ENCODE measurements around the gene HS6ST1. TPM values are rescaled to one million over a fixed set of nuclear protein-coding genes. Genes with fewer than 3 reads are reported as not detected.
A peak's percentile ranks its signal among the peaks of the same experiment; 100 is the strongest.
"Not testable (repeated sequence)": the region's sequence is repeated elsewhere in the genome, so short reads cannot be mapped to it uniquely, and the experiment has no call there.

The HS6ST1 gene
- polyA plus RNA-seq, 3 donors, result 91.3 to 101 (median 92.9) TPM

DNA sequence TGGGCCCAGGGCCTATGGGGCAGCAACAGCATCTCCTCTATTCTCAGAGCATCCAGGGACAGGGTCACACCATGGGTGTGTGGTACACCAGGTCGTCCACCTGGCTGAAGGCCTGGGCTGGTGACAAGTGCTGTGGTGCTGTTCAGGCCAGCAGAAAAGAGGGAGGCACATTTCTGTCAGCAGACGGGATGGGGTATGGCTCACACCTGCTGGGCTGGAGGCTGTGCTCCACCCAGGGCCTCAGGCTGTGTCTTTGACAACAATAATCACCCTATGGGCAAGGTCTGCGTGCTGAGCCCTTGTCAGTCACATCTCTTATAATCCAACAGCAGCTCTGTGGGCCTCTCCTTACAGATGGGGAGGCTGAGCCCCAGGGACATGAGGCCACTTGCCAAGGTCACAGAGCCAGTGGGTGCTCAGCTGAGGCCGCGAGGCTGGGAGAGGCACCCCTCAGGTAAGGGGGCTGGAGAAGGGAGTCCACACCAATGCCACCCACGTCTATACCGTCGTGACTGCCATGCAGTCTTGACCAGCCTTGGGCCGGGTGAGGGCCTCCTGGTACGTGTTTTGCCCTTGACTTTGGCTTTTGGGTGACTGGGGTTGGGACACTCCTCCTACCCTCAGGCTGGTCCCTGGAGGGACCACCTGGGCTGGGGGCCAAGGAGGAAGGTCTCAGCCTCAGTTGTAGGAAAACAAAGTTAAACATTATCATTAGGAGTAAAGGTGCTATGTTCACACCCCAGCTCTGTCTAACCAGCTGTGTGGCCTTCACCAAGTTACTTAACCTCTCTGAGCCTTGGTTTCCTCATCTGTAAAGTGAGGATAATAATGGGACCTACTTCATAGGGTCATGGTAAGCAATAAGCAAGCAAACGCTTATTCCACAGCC lies 5.6 kb upstream of the HS6ST1 start:
- no peak for DNase-seq

DNA sequence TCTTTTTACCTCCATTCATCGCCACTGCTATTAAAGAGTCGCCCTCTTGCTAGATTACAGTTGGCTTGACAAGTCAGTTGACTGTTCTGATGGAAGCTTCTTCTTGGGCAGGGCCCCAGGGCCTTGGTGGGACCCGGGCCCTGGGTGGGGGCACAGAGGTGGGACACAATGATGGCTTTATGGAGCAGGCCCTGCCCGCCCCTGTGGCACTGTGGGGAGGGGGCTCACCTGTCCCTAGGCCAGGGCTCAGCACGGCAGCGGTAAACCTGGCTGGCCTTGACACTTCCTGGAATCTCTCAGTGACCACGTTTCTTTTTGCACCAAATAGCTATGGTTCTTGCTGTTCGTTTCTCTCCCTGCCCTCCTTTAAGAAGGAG lies 4.9 kb upstream of the HS6ST1 start:
- no peak for DNase-seq

DNA sequence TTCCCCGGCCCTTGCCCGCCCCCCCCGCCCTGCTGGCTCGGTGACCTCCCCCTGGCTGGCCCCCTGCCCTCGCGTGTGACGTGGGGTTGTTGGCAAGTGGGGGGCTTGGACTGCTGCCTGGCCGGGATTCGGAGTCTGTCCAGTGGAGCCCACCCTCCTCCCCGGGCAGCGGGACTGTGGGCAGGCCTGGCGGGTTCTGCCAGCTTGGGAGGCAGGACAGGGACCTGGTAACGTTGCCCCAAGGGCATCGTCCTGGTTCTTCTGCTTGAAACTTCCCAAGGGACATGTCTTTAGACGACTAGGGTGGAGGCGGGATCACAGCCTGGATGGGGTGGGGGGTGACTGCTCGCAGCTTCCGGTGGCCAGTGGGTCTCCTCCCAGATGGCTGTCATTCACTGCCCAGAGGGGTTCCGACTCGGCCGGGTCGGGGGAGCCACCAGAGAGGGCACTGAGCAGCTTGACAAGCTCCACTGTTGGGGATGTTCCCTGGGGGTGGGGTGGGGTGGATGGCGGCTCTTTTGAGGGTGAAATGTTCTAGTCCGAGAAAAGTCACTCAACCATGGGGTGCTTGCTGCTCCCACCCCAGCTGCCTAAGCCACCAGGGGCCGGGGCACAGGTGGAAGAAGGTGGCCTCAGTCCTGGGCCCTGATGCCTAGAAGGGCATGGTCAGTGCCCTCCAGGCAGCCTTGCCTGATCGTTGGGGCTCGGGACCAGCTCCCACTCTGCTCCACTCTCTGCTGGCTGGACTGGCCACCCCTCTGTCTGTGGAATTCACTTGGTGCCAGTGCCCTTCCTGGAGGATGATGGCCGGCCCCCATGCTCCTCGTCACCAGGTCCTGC lies 4.3 kb upstream of the HS6ST1 start:
- DNase-seq, result no peak

DNA sequence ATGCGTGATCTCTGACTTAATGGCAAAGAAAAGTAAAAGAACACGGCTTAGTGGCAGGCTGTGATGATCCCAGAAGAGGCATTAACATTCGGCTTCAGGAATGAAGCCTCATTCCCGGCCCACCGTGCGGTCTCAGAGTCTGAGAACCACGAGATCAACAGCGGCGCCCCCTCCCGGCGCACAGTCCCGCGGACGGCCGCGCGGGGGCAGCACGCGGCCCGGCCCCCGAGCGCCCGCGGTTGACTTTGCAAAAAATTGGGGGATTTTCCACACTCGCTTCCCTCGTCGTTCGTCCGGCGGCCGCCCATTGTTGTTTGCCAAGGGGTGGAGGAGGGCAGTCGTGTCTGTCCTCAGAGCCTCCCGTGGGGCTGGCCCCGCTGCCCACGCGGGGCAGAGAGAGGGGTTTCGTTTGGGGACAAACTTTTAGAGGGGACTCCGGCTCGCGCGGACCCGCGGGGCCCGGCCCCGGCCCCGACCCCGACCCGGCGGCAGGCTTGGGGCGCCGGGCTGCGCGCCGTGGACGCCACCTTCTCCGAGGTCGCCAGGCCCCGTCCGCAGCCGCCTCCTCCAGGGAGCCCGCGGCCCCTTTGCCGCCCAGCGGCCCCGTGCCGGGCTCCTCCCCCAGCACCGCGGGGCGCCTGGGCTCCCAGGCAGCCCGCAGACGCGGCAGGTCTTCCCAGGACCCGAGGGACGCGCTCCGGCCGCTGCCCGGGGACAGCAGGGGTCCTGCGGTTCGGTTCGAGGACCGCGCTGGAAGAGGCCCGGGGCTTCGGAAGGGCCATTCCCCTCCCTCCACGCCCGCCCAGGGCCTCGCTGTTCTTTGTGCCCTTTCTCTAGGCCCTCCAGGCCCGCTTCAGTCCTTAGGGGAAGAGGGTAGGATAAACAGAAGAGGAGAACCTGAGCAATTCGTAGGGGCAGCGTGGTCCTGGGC lies 3.4 kb upstream of the HS6ST1 start:
- DNase-seq, result peak; percentile 90

DNA sequence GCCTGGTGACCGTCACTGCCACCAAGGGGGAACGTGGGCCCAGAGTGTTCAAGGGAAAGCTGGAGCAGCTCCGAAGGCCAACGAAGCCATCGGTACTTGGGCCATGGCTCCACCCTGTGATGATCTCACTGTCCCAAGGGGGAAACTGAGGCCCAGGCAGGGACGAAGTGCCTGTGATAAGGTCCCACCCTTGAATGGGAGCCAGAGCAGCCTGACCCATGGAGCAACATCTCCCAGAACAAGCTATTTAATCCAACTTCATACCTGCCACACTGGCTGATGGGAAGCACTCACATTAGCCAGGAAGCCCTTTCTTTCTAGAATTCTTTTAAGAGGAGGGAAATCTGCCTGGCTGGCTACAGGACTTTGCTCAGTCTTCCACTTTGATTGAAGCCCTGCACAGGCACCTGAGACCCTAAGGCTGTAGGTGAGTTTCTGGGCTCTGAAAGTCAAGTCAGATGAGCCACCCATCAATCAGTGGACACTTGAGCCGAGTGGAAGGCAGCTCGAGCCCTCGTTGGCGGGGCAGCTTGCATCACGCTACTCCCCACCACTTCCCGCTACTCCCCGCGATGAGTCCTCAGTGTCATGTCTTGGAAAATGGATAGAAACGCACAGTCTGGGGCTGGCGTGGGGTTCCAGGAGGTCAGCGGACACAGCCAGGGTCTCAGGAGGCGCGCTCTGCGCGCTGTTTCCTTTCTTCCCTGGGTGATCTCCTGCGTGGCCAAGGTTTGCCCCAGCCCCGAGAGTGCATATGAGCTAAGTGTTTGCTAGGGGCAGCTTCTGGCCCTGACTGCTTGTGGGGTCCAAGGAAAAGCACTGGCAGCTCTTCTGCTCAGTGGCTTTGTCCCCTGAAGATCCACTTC lies 2.5 kb upstream of the HS6ST1 start:
- DNase-seq, result no peak

DNA sequence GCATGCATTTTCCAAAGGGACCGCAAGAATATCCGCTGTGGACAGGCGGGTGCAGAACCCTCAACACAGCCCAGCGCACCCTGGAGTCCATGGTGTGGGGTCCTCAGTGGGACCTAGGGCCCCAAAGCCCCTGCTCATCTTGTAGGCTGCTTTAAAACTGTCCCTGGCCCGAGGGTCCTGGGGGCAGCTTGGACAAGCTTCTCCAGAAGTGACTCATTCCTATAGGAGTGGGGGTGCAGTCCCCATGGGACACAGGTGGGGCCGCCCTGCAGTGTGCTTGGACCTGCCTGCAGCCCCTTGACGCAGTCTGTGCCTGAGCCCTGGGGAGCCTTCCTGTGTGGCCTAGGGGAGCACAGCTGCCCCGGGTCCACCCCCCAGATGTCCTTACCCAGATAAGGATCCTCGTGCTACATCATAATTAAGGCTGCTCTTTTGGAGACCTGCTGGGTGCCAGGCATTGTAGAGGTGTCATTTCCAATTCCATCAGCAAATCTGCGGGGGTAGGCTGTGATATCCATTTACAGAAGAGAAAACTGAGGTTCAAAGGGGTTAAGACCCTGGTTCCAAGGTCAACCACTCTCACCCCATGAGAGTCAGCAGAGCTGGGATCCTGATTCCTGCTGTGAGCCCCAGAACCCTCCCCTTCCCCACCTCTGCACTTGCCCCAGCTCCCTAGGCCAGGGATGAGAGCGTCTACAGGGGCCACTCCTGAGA lies 1.7 kb upstream of the HS6ST1 start:
- no peak for DNase-seq

DNA sequence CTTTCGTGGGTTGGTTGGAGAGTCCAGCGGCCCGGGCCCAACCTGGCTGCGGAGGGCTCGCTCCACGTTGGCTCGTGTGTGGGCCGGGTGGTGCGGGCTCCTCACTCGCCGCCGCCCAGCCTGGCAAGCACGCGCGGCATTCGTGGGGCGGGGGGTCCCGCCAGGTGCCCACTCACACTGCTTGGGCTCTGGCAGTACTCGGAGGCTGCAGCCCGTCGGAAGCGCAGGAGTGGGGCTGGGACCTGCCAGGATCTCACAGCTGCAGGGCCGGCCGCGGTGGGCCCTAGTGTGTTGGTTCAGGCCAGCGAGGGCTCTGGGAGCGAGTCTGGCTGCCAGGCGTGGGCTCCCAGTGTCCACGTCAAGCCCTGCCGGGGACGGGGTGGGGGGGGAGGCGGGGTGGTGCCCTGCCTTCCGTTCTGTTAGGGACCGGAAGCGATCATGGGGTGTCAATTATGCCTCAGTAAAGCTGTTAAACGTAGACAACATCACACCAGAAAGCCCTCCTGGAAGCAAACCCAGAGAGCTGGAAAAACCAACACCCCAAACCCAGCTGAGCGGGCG lies 1.0 kb upstream of the HS6ST1 start:
- no peak for DNase-seq

DNA sequence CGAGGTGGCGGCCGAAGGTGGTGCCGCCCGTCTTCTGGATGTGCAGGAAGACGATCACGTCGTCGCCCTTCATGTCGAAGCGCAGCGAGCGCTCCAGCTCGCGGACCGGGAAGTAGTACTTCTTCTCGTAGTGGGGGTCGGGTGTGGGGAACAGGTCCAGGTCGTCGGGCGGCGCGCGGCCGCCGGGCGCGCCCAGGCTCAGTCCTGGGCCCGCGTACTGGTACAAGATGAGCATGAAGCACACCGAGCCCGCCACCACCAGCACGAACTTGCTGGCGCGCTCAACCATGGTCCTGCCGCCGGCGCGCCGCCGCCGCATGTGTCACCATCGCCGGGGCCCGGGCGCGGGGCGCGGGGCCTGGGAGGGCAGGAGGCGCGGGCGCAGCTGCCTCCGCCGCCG lies 423 bp downstream of the HS6ST1 start:
- DNase-seq, result not testable (repeated sequence)

DNA sequence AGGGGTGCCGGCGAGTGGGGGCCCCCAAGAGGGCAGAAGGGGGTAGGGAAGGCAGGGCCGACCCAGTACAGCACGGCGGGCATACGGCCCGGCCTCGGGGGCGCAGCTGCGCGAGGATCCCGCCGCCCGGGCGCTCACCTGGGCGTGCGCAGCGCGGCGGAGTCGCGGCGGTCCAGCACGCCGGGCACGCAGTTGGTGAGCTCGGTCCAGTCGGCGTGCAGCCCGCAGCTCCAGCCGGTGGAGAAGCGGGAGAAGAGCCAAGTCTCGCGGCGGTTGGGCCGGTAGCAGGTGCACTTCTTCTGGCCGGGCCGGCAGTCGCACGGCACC lies 806 bp downstream of the HS6ST1 start:
- DNase-seq, result not testable (repeated sequence)

DNA sequence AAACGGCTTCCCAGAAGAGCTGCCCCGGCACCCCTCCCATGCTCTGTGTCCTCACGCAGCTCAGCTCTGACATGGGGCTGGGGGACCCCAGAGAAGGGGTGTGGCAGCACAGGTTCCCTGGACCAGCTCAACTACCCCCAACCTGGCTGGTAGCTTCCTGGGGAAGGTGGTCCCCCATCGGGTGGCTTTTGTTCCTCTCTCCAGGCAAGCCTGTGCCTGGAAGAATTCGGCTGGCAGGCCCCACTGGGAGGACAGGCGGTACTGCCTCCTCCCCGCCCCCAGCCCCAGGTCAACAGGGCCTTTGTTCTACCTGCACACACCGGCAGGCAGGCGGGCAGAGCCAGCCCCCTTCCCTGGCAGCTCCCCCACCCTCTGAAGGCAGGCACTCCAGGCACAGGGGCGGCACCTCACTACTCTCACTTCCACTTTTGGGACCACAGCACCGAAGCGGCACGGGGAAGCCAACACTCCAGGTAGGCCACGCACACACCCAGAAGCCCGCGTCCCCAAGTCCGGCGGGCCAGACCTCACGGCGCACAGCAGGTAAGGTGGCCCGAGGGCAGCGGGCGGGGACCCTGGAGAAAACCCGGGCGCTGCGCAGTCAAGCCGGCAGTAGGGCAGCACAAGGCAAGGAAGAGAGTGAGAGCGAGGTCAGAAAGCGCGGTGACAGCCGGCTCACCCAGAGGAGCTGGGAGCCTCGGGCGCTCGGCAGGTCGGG lies 1.3 kb downstream of the HS6ST1 start:
- no peak for DNase-seq

DNA sequence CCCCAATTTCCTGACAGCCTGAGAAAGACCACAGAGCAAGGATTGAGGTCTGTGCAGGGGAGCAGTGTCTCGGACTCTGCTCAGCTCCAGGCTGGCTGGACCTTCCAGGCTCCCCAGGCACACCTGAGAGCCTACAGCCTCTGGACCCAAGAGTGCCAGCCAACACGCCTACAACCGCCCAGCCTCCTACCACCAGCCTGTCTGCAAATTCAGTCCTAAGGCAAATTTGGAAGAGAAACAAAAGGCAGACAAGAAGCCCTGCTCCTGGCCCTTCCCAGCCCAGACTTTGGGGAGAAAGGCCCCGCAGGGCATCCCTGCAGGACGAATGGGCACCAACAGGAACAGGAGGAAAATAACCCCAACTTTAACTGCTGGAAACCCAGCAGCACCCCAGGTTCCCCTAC lies 1.9 kb downstream of the HS6ST1 start:
- DNase-seq, result no peak

DNA sequence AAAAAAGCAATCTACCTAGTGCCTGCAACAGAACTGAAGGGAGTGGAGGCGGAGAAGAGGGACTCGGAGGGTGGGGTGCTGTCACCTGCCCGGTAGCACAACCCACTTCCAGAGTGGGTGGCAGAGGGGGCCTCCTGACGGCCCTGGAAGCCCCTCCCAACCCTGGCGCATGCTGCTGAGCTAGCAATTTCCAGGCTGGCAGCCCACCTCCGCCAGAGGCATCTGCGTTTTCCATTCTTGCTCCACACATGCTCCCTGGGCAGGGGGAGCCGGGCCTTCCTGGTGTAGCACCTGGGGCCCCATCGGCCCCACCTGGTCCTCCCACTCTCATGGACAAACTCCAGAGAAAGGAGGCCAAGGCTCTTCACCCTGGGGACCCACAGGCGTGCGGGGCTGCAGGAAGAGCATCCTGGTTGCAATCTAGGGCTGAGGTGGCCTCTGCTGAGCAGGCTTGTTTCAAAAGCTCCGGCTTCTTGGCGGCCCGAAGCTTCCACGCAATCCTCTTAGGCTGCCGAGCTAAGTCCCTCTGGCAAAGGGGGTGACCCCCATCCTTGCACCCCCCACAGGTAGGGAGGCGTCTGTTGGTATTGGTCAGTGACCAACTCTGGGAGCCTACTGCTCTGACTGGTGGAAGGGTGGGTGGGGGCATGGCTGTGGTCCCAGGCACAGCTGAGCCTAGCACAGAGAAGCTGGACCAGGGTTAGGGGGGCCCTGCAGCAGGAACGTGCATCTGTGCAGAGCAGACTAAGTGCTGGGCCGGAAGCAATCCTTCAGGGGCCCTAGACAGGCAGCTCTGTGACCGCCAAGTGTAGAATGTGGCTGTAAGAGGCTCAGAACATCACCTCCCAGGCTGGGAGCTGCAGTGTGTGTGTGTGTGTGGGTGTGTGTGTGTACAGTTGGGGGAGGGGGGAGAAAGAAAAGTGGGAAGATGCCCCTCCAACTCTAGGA lies 2.6 kb downstream of the HS6ST1 start:
- no peak for DNase-seq

DNA sequence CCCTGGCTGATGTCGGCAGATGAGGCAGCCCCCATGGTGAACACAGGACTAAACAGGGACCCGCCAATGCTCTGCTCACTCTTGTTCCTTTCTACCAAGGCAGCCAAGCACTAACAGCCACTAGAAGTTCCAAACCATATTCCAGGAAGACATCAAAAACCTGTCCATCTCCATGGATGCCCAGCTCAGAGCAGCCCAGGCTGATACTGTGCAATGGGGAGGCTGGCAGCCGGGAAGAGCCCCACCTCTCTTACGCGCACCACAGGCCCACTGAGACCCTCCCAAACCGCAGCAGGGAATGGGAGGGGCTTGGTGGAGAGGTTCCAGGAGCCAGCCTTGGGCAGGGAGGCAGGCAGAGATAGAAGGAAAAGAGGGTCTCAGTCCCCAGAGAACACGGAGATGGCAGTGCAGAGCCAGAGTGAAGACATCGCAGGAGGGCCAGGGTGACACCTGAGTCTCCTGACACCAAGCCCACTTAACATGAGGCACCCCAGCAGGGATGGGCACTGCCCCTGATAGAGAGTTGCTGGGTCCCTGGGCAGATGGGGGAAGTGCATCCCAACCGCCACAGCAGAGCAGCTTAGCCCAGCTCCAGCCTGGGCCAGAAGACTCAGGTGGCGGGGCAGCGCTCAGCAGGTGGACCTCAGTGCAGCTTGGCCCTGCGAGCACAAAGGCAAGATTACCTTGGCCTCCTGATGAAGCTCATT lies 3.4 kb downstream of the HS6ST1 start:
- no peak for DNase-seq

DNA sequence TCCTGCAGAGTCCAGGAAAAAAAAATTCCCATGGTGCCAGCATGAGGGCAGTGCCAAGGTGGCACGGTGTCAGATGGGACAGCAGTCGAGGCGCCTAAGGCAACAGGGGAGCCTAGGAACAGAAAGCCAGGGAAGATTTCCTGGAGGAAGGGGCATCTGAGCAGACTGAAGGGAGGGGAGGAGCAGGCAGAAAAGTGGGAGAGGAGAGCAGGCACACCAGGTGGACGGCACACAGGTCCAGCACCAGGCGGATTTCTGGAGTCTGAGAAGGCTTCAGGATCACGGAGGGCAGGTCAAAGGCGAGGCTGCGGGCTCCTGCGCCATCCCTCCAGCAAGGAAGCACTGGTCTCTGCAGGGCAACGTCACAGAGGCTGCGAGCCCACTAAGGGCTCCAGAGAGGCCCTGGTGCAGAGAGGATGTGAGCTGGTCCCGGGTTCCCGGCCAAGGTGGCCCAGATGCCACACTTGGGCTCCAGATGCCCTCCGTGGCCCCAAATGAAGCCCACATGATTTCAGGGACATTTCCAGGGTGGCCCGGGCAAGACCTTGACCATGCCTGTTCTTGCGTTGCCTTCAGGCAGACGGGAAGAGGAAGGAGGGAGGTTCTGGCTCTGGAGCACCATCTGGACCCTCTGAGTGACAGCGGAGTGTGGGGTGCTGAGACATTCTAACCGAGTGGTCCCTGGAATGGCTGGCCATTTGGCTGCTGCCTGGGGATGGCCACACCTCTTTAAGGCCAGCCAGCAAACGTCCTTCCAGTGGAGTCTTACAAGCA lies 4.1 kb downstream of the HS6ST1 start:
- no peak for DNase-seq

DNA sequence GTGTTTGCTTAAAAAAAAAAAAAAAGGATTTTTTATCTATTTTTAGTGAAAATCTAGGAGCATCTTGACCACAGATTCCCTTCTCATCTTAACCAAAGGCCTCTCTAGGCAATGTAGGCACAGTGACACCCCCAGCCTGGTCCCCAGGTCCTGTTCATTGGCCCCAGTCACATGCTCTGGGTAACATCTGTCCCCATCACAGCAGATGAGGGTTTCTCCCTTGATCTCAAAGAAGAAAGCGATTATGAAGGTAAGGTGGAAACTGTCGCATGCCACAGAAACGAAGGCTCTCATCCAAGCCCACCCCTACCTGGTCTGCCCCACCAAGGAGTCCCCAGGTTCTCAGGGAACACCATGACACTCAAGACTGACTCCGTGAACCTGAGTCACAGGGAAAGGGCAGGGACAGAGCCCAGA lies 4.7 kb downstream of the HS6ST1 start:
- DNase-seq, result no peak

DNA sequence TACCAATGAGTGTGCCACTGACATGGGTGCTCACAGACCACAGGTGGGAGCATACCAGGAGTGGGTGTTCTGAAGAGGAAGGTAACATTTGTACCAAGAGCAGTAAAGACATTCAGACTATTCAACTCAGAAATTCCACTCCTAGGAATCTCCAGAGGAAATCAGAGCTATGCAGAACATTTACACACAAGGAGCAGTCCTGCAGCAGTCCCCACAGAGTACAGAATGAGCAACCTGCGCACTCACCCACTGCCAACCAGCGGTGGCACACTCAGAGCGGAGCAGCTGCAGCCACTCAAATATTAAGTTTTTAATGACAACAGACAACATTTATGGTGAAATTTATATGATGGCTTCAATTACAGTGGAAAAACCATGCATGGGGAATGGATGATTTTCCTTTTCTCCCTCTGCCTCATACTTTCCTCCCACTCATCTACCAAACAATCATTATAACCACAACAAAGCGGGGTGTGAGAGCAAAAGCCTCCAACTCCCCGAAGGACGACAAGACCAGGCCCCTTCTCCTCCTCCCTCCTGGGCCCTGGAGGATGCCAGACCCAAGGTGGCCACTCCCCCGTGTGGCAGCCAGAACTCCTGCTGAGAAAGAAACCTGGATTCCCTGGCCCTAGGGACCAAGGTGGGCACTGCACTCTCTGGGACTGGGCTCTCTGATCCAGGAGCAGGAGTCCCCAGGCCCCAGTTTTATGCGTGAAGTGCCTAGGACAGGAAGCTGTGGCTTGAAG lies 5.4 kb downstream of the HS6ST1 start:
- DNase-seq, result no peak
